Mucosa of gallbladder (tissue), 1 donor: ENCODE measurements around the gene SLC22A4. TPM values are rescaled to one million over a fixed set of nuclear protein-coding genes. Genes with fewer than 3 reads are reported as not detected.

Experiments
- DNase-seq: peaks from one replicate; pipeline ENCODE4 v3.0.0-alpha.2; 2020; ENCODE audit warnings: low spot score
- total RNA-seq: library from RNA; stranded (reverse); gene quantifications from one replicate; pipeline ENCODE4 v1.2.1, GENCODE V29; 2021
- donor health status: DM: no; HTN: no; CAD: no.

SLC22A4 gene
- total RNA-seq, 1 donor from 2014 or later, result 0.37 TPM

- no peak for DNase-seq
These were observed 48.3 kb downstream of the SLC22A4 start for GRCh38 chr5:132342291-132343180.

GRCh38 chr5:132344775-132345514 is 50.8 kb downstream of the SLC22A4 start:
- DNase-seq, result no peak

GRCh38 chr5:132353486-132353995 is 59.3 kb downstream of the SLC22A4 start:
- DNase-seq, result no peak

- DNase-seq, result no peak
These were observed 60.4 kb downstream of the SLC22A4 start for GRCh38 chr5:132354381-132355139.

GRCh38 chr5:132355140-132355765 is 61.1 kb downstream of the SLC22A4 start:
- no peak for DNase-seq

- no peak for DNase-seq
These were observed 64.6 kb downstream of the SLC22A4 start for GRCh38 chr5:132358775-132359174.

GRCh38 chr5:132362086-132362485 is 67.9 kb downstream of the SLC22A4 start:
- DNase-seq, result no peak

GRCh38 chr5:132363431-132364112 is 69.4 kb downstream of the SLC22A4 start:
- peak; percentile 56 for DNase-seq

GRCh38 chr5:132364319-132364718 is 70.1 kb downstream of the SLC22A4 start:
- DNase-seq, result no peak

GRCh38 chr5:132365213-132365612 is 71.0 kb downstream of the SLC22A4 start:
- peak; percentile 48 for DNase-seq

- DNase-seq, result no peak
These were observed 74.0 kb downstream of the SLC22A4 start for GRCh38 chr5:132368186-132368585.

- no peak for DNase-seq
These were observed 74.8 kb downstream of the SLC22A4 start for GRCh38 chr5:132369007-132369473.

- peak; percentile 72 for DNase-seq
These were observed 75.4 kb downstream of the SLC22A4 start, which contains the start of gene SLC22A5 for GRCh38 chr5:132369474-132370180. SLC22A5 (plus strand) TSS chr5:132369710; CDS start chr5:132369973, 263 bp downstream.

- no peak for DNase-seq
These were observed 76.2 kb downstream of the SLC22A4 start for GRCh38 chr5:132370181-132370970.

GRCh38 chr5:132370971-132371602 is 76.9 kb downstream of the SLC22A4 start:
- DNase-seq, result no peak

GRCh38 chr5:132371603-132371994 is 77.4 kb downstream of the SLC22A4 start:
- no peak for DNase-seq

GRCh38 chr5:132372127-132372526 is 77.9 kb downstream of the SLC22A4 start:
- DNase-seq, result no peak

- no peak for DNase-seq
These were observed 78.3 kb downstream of the SLC22A4 start for GRCh38 chr5:132372542-132372941.

GRCh38 chr5:132375957-132376356 is 81.8 kb downstream of the SLC22A4 start:
- no peak for DNase-seq
